Measurements from ENCODE around the gene EFHD2.

EFHD2 gene

DNA sequence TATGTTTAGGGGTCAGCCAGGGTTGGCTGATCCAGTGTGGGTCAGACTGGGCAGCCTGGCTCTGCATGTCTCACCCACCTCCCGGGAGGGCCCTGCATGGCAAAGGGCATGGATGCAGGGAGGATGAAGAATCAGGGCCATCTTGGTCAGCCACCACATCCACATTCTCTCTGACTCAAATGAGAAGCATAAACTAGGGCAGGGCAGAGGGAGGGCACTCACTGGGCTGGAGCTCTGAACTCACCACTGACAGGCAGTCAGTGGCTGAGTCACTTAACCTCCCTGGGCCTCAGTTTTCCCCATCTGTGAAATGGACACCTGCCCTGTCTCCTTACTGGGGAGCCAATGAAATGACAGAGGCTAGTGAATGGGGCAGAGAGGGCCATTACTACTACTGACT, 42.5 kb downstream of the EFHD2 start:
- TF ChIP-seq, protein P1, sequence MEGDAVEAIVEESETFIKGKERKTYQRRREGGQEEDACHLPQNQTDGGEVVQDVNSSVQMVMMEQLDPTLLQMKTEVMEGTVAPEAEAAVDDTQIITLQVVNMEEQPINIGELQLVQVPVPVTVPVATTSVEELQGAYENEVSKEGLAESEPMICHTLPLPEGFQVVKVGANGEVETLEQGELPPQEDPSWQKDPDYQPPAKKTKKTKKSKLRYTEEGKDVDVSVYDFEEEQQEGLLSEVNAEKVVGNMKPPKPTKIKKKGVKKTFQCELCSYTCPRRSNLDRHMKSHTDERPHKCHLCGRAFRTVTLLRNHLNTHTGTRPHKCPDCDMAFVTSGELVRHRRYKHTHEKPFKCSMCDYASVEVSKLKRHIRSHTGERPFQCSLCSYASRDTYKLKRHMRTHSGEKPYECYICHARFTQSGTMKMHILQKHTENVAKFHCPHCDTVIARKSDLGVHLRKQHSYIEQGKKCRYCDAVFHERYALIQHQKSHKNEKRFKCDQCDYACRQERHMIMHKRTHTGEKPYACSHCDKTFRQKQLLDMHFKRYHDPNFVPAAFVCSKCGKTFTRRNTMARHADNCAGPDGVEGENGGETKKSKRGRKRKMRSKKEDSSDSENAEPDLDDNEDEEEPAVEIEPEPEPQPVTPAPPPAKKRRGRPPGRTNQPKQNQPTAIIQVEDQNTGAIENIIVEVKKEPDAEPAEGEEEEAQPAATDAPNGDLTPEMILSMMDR (IDR thresholded peaks at IDR 0.05; ENCODE audit: low read depth, low read length, missing control alignments), result no peak
- H3K36me3 ChIP-seq (replicated peaks), result no peaks in the 10 kb centered on the region
- no peak for DNase-seq
- in situ Hi-C loops (cut with HindIII; ENCODE audit: low pct_ligation_motif_present, low sequenced_read_pairs), result no loop called here
- no peaks in the 10 kb centered on the region for H3K27me3 ChIP-seq (replicated peaks)
- H3K4me3 ChIP-seq (ENCODE audit: low read depth, low read length), result no peak overlapping the region
- H3K27ac ChIP-seq, result no peak overlapping the region

DNA sequence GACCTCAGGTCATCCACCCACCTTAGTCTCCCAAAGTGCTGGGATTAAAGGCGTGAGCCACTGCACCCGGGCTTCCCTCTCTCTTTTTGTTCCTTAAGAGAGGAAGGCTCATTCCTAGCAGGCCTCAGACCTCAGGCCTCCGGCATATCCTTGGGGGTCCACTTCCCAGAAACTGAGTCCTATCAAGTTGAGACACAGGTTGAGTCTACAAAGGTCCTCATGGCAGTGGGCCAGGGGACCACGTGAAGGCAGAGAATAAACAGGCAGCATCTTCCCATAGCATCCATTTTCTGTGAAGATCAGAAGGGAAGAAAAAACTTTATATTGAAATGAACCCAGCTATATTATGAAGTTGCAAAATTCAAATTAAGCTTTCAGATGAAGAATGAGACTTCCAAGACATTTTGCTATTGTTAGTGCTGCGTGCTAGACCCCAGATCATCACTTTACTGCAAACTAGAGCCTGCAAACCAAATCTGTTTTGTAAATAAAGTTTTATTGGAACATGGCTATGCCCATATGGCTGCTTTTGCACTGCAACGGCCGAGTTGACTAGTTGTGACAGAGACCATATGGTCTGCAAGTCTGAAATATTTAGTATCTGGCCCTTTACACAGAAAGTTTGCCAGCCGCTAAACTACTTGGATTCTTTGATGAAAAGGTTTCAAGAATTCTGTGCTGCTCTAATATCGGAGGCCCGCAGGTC, 43.3 kb downstream of the EFHD2 start:
- Histone ChIP-seq H3K27ac (no peak overlapping the region), H3K4me3 (ENCODE audit: low read depth, low read length) (no peak overlapping the region), H3K27me3 (replicated peaks) (no peaks in the 10 kb centered on the region), H3K36me3 (replicated peaks) (no peaks in the 10 kb centered on the region)
- in situ Hi-C loops (cut with HindIII; ENCODE audit: low pct_ligation_motif_present, low sequenced_read_pairs), result no loop called here
- TF ChIP-seq, protein P1 (IDR thresholded peaks at IDR 0.05; ENCODE audit: low read depth, low read length, missing control alignments), result no peak
- DNase-seq, result no peak

DNA sequence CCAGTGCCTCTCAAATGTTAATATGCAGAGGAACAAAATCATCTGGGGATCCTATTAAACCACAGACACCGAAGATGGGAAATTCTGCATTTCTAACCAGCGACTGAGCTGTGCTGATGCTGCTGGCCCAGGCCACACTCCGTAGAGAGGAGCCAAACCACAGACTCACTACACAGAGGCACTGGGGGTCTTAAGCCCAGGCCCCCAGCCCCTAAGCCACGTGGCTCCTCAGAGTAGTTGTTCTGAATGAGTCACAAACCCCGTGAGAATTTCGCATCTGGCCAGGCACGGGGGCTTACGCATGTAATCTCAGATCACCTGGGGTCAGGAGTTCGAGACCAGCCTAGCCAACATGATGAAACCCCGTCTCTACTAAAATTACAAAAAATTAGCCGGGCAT, 44.0 kb downstream of the EFHD2 start:
- no peak for DNase-seq
- Histone ChIP-seq H3K4me3 (ENCODE audit: low read depth, low read length) (no peak overlapping the region), H3K27me3 (replicated peaks) (no peaks in the 10 kb centered on the region), H3K36me3 (replicated peaks) (no peaks in the 10 kb centered on the region), H3K27ac (peak overlapping the region; percentile 45)
- TF ChIP-seq, protein P1 (IDR thresholded peaks at IDR 0.05; ENCODE audit: low read depth, low read length, missing control alignments), result no peak
- in situ Hi-C loops (cut with HindIII; ENCODE audit: low pct_ligation_motif_present, low sequenced_read_pairs), result no loop called here

DNA sequence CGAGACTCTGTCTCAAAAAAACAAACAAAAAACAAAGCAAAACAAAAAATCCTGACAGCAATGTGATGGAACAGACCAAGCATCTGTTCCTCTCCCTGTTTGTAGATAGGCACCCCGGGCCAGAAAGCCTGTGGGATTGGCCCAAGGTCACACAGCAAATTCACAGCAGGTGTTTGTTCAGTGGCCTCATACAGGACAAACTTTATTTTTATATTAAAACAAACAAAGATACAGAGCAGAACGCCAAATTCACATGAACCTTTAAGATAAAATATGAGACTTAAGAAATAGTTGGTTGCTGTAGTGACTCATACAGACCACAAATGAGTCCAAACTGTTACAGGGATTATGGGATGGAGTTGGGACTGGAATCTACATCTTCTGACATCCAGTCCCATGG, 44.6 kb downstream of the EFHD2 start:
- Histone ChIP-seq H3K27ac (peak overlapping the region; percentile 45), H3K27me3 (replicated peaks) (no peaks in the 10 kb centered on the region), H3K36me3 (replicated peaks) (no peaks in the 10 kb centered on the region), H3K4me3 (ENCODE audit: low read depth, low read length) (no peak overlapping the region)
- in situ Hi-C loops (cut with HindIII; ENCODE audit: low pct_ligation_motif_present, low sequenced_read_pairs), result no loop called here
- TF ChIP-seq, protein P1 (IDR thresholded peaks at IDR 0.05; ENCODE audit: low read depth, low read length, missing control alignments), result no peak
- peak; percentile 47 for DNase-seq

DNA sequence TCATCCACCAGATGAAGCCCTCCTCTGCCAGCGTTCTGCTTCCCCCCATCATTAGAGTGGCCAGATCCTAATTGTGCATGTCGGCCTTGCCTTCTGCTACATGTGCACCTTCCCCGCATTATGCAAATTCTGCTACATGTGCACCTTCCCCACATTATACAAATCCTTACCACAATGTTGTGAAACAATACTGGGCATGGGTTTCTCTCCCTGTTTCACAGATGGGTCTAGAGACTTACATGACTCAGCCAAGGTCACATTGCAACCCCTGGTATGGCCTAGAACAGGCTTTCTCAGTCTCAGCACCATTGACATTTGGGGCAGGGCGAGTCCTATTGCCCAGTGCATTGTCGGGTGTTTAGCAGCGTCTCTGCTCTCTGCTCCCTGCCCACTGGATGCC, 45.8 kb downstream of the EFHD2 start:
- in situ Hi-C loops (cut with HindIII; ENCODE audit: low pct_ligation_motif_present, low sequenced_read_pairs), result no loop called here
- no peak for DNase-seq
- Histone ChIP-seq H3K4me3 (ENCODE audit: low read depth, low read length) (no peak overlapping the region), H3K36me3 (replicated peaks) (no peaks in the 10 kb centered on the region), H3K27ac (no peak overlapping the region), H3K27me3 (replicated peaks) (no peaks in the 10 kb centered on the region)
- TF ChIP-seq, protein P1 (IDR thresholded peaks at IDR 0.05; ENCODE audit: low read depth, low read length, missing control alignments), result no peak

Data from brain microvascular endothelial cell (primary cell).